Measurements from ENCODE around the gene C1orf116.
A peak's percentile ranks its signal among the peaks of the same experiment; 100 is the strongest.
"Not testable (repeated sequence)": the region's sequence is repeated elsewhere in the genome, so short reads cannot be mapped to it uniquely, and the experiment has no call there.

C1orf116 gene

DNA sequence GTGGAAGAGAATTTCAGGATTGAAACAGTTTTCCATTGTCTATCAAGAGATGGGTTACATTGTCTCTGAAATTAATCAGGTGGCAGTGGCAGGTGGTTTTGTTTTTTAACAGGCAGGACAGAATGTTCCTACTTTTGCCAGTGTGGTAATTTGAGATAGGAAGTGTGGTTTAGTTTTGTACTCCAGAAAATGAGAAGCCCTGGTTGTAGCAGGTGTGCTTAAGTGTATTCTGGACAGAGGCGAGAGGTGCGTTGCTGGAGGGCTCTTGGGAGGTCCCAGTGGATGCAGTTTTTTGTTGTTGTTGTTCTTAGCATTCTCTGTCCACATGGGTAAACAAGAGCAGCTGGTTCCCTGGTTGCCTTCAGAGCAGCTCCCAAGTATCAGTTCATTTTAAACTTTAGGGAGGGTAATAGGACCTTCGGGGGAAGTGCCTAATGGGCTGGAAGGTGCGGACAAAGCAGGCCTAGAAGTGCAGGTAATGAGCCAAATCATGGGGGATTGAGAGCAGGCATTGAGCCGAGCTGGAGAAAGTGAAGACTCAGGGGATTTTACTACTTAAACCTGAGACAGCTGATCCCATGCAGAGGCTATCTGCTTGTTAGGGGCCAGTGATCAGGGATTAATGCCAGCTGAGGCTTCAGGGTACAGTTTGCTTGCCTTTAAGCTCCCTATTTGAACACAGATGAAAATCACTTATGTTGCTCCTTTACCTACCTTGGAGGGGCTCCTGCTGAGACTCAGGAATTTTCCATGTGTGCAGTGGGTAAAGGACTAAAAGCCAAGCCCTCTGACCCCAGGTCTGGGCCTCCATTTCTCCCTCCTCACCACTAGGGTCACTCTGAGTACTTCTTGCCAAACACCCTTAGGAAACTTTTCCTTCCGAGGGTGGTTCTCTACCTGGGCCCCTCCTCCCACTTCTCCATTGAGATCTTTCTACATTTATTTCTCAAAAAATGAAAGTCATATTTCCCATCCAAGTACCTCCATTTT lies 26.6 kb upstream of the C1orf116 start:
- no peak for DNase-seq (ENCODE audit: low spot score)

DNA sequence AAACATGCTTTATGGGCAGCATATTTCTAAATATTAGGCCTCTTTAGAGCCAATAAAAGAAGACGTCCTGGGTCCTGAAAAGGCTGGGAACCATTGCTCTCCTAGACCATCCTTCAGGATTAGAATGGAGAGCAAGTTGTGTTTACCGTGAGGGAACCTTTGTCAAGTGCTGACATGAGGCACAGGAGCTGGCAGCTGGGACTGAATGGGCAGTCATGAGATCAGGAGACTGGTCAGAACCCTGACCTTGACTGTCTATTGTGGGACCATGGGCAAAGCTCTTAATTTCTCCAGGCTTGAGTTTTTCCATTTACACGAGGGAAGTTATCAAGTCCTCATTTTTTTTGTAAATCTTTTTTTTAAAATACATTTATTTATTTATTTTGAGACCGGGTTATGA lies 25.7 kb upstream of the C1orf116 start:
- no peak for DNase-seq (ENCODE audit: low spot score)

DNA sequence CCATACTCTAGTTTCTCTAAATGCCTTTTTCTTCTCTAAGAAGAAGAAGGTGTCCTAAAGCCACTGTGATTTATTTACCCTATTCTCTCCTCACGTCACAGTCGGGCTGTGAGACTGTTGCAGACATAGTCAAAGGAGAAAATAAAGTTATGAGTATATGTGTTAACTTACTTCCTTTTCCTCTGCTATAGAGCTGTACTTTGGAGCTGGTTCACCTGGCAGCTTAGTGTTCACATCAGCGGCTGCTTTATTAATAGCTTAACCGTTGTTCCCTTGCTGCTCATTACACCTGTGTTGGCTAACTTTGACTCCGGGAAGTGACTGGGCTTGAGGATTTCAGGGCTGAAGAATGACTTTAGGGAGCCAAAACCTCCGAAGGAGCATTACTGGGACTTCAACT lies 24.1 kb upstream of the C1orf116 start:
- DNase-seq (ENCODE audit: low spot score) = no peak

DNA sequence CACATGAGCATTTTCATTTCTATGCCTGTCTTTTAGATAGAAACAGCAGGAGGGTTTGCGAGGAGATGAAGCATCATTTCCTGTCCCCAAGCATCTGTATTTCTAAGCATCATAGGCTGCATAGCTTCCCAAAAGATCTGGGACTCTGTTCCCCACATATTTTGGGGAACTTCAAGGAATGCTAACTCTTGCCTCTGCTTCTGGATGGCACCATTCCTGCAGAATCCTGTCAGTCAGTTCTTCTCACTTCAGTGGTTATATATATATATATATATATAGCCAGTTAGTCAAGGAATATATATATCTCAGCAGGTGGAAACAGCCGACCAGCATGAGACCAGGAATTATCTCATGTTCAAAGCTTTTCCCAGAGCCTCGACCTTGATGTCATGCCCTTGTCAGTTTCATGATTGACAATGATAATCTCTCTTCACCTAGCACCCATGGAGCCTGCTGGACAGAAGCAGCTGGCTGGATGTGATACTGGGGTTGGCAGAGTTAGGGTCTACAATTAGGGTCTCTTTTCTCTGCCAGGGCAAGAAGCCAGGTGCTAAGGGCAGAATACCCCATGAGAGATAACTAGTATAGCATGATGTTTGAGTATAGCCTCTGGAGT lies 22.9 kb upstream of the C1orf116 start:
- DNase-seq (ENCODE audit: low spot score) = no peak

DNA sequence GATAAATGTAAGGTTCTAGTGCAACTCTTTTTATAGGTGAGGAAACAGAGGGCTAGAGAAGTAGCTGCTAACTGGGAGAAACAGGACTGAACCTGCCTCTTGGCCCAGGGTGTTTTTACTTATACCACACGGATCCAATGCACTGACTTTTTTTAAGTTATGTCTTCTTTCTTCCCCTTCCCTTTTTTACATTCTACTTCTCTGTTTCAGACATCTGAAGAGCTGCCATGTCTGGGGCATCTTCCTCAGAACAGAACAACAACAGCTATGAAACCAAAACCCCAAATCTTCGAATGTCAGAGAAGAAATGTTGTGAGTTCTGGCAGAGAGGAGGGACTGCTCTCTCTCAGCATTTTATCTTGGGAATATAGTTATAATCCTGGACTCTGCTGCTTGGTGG lies 21.9 kb upstream of the C1orf116 start:
- DNase-seq (ENCODE audit: low spot score) = no peak

DNA sequence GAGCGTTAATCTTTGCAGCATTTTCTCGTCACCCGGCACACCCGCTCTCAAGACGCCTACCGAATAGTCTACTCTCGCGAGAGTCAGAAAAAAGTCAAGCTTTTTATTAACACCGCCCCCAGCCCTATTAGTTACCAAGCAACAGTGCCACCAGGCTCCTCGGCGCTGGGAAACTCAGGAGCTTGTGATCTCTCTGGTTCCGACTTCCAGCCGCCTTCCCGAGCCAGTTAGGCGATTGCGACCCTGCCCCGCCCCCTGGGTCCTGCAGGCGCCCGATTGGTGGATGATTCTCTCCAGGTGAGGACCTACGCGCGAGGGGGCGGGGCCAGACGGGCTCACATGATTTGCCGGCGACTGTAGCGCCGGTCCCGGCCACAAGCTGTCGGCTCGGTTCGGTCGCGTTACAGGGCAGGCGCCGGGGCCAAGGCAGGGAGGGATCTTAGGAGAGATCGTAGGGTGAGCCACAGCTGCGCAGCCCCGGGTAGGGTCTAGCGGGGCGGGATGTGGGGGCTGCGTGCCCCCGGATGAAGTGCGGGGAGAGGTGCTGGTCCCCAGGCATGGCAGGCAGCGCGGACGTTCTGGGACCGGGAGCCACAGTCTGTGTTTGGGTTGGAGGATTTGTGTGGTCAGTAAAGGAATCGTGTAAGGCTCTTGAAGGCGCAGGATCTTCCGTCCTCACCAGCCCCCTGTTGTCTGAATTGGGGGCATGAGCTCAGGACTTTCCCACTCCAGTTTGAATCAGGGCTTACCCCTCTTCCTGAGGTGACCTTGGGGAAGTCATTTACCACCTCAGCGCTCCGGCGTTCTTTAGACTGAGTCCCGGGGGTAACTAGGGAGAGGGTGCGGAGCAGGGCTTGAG lies 20.6 kb upstream of the C1orf116 start, which contains the start of gene PFKFB2:
Gene PFKFB2 (plus strand): TSS at position 365 of the 859 bp plus-strand sequence. CDS start 1,443 bp downstream, outside the sequence.
- peak; percentile 100 for DNase-seq (ENCODE audit: low spot score)

DNA sequence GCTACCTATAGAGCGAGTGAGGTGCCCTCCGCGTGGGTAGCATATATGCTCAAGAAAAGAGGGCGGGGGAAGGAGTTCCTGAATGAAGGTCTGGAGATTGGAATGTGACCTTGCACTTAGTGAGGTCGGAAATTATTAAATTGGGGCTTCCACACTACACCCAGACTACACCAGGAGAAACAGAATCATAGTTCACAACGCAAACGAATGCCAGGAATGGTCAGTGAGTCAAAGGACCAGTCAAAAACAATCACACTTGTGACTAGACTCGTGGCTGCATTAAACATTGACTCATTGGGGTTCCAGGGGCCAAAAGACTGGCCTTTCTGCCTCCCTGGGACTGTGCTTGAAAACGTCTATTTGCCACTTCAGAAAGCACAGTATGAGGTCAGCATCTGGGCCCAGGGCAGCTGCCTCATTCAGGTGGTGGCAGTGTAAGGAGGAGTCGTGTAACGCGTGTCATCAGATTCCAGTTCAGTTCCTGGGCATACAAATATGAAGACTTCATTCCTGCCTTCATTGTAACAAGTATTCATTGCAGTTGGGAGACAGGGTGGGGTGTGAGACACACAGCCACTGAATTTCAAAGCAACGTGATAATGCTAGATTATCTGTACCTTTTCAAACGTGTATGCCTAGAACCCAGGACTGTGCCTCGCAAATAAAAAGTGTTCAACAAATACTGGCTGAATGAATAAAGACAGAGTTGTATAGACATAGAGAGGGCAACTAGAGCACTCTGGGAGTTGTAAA lies 18.8 kb upstream of the C1orf116 start, which contains the start of gene YOD1:
Gene YOD1 (minus strand): TSS at position 18 of the 753 bp plus-strand sequence. CDS start 178 bp downstream, outside the sequence.
- no peak for DNase-seq (ENCODE audit: low spot score)

DNA sequence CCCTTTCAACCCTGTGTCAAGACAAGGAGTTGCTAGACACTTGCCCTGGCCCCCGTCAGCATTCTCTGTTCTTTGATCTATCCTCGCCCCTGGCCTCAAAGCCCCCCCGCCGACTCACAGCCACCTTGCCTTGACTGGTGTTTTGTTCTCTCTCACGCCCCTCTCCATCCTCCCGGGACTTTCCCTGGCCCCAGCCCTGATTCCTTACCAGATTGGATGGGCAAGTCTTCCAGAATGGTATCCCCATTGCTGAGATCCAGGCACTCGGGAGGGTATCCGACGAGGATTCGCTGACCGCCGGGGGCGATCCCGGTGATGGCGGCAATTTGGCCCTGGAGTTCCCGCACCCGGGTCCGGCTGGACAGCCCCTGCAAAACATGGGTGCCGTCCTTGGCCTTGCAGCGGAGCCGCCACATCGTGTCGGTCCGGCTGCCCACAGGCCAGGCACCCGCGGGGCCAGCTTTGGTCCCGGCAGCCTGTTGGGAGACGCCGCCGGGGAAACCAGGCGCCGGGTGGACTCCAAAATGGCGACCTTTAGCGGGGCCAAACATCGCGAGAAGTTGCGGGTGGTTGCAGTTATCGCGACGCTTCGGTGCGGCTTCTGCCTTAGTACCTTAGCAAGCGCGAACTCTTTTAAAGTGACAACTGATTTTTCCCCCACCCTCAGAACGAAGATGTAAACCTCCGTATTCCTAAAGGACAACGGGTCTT lies 18.1 kb upstream of the C1orf116 start:
- peak; percentile 96 for DNase-seq (ENCODE audit: low spot score)

DNA sequence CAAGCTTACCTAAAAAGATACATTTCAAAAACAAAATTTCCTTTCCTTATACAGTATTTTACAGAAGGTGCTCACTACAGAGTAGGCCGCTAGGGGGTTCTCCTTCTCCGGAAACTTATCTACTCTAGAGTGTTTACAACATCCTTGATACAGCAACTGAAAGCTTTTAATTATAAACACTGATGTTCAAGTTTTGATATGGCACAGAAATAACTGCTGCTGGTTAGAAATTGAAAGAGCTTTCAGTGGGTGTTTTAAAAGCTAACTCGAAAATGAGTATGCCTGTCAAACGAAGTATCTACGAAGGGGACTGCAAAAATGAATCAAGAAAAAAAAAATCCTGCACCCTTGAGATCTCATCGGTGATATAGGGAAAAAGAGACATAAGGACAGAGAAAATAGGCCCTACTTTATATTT lies 17.4 kb upstream of the C1orf116 start:
- DNase-seq (ENCODE audit: low spot score) = peak; percentile 60

DNA sequence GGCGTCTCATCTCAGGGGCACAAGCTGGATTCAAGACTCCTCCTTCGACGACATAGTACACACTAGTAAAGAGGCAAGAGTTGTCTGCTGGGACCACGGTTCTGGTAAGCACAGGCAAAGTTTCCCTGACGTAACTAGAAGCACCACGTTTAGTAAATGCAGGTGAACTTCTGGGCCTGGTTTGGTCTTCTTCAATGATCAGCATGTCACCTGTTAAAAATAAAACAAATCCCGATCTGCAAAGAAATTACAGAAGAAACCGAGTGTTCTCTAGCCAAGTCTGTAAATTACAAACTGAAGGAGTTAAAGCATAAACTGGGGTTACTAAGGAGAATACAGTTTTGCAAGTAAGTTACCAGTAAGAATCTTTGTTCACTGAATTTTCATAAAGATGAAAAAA lies 17.0 kb upstream of the C1orf116 start:
- DNase-seq (ENCODE audit: low spot score) = no peak

DNA sequence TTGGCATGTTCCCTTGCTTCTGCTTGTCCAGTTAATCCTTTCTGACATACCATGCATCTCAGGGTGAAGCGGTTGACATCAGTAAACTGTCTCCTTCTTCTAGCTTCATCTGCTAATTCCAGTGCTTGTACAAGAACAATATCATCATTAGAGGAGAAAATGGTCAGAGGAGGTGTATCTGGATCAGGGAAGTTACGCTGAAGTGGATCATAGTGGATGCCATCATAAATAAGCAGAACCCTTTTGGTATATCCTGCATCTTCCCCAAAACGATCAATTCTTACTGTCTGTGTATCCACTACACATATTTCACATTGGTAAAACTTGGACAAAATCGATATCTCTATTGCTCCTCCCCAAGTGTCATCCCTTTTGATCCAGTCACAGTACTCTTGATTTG lies 16.5 kb upstream of the C1orf116 start:
- no peak for DNase-seq (ENCODE audit: low spot score)

DNA sequence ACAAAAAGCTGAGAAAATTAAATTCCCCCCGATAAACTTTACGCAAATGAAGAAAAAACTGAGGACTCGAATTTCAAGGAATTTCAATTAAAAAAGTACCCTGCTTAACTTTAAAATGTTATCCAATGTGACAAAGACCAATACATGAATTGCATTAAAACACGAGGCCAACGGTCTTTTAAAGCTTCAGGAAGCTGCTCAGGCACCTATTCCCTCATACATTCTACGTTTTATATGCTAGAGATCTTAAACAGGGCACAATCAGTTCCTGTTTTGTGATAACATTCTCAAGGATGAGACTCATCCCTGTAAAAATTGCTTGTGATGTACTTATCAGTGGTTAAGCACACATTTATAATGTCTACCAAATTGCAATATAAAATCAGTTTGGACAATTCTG lies 15.5 kb upstream of the C1orf116 start:
- DNase-seq (ENCODE audit: low spot score) = no peak

DNA sequence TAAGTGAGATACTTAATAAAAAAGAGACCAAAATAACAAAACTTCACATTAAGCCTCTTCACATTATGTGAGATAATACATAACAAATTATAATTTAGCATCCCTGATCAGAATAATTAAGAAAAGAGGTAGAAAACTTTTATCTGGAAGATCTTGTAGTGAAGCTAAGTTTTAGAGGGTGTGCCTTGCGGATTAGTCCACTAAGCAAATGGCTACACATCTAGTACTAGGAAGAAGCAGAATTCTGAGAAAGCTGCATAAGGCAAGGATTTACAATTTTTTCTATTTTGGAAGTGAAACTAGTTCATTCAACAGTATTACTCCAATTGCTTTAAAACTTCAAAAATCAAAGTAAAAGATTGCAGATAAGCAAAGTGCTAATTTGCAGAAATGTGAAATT lies 14.9 kb upstream of the C1orf116 start:
- no peak for DNase-seq (ENCODE audit: low spot score)

DNA sequence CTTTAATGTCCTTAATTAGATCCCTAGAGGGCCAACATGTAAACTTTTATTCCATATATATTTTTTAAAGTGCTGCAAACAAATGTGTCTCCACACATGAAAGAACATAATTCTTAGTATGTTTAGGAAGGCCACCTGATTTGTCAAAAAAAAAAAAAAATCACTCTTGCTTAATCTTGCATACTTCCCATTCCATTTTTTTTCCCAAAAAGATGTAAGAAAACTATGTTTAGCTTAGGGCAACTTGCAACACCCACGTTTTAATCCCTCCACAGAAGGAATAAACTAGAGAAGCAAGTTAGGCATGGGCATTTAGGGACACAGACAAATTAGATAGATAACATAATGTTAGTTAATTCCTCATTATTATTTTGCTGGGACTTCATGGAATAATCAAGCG lies 12.9 kb upstream of the C1orf116 start:
- DNase-seq (ENCODE audit: low spot score) = no peak

DNA sequence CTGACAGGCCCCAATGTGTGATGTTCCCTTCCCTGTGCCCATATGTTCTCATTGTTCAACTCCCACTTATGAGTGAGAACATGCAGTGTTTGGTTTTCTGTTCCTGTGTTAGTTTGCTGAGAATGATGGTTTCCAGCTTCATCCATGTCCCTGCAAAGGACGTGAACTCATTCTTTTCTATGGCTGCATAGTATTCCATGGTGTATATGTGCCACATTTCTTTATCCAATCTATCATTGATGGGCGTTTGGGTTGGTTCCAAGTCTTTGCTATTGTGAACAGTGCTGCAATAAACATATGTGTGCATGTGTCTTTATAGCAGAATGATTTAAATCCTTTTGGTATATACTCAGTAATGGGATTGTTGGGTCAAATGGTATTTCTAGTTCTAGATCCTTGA lies 8.8 kb upstream of the C1orf116 start:
- DNase-seq (ENCODE audit: low spot score) = not testable (repeated sequence)

DNA sequence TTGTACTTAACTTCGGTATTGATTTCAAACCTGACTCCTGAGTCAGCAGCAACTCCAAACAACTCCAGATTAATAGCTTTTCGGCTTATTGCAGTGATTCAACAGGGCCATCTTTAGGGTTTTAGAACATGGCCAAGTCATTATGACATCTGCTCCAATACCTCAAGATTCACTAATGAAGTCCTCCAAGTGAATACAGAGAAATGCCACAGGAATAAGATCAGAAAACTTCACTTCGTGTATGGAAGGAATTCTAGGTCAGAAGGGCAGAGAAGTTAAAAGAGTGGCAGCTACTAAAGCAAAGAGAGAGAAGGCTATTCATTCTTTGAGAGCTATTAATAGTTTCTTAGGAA lies 7.6 kb upstream of the C1orf116 start:
- DNase-seq (ENCODE audit: low spot score) = peak; percentile 85

DNA sequence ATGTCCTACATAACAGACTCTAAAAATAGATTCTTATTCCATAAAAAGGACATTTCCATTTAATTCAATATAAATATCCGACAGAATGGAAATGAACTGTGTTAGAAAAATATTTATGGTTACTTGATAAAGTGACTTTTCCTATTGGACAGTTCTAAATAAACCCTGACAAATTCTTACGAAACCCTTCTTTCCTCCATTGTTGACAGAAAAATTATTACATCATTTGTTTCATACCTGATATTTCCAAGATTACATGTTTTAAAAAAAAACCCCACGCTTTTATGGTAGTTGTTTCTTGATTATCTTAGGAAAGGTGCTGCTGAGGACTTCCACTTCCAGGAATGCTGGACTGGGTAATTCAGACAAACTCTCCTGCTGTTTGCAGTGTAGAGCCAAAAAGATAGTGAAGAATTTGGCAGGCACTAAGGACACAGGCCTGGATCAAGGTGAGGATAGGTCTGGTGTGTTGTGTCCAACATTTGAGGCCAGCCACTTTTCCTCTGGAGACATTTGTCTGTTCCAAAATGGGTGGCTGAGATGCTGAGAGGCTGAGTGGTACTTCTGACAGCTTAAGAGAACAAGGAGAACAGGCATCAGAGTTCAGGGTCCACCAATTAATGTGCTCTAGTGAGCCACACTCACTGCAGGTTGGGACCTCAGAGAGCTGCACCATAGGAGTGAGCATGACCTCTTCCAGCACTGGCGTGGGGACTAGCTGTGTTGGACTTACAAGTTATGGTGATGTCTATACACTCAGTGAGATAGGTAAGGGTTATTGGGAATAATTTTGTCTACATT lies 7.0 kb upstream of the C1orf116 start:
- no peak for DNase-seq (ENCODE audit: low spot score)

DNA sequence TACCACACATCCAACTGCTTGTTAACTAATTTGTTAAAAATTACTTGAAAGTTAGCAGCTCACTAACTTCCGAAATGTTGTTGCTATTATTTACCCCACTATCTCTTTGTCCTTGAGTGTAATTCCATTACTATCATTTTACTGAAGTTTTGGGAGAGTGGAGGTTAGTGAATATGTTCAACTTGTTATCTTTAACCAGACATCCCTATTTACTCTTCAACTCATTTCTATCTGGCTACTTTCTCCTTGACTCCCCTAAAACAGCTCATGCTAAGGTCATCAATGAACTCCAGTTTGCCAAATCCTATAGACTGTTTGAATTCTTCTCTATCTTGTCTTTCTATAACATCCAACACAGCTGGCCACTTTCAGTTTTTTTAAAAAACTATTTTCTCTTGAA lies 4.3 kb upstream of the C1orf116 start:
- no peak for DNase-seq (ENCODE audit: low spot score)

DNA sequence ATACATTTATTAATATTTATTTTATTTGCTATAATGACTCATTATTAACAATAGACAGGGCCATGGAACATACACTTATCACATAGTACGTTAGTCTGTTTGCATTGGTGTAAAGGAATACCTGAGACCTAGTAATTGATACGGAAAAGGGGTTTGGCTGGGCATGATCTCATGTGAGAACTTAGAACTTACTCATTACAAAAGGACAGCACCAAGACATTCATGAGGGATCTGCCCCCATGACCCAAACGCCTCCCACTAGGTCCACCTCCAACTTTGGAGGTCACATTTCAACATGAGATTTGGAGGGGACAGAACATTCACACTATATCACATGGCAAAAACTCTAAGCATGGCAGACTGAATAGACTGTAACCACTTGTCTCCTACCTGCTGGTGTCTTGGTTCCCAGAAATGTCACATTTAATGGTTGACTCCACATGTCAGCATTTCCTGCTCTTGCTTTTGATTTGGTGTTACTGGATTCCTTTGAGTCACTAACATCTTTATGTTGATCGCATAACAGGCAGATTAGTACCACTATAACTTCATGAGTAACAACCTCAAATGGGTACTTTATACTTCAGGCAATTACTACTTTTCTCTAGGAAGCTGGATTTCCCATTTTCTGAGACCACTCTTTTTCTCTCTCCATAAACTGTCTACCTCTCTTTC lies 3.5 kb upstream of the C1orf116 start:
- DNase-seq (ENCODE audit: low spot score) = no peak
